Measurements from ENCODE around the gene NOS1. TPM values are rescaled to one million over a fixed set of nuclear protein-coding genes. Genes with fewer than 3 reads are reported as not detected.

The NOS1 gene
- total RNA-seq, 1 donor from 2014 or later: 0.07 TPM

DNA sequence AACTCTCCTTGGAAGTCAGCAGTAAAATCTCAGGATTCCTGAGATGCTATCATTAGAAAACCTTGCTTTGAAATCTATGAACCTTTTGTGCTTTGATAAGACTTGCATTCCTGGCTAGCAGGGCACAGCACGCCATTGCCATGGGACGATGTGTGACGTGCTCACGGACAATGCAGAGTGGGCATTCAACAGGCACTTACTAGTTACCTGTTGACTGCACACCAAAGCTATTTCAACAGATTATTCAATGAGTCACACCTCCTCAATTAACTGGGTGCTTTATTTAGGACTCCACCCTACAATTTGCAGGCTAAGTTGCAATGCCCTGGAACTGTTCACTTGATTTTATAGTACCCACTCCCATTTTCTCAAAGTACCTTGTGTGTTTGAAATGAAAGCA is 11.3 kb downstream of the NOS1 start:
- DNase-seq (ENCODE audit: low read depth, low spot score): no peak
- H3K9me3 Mint-ChIP-seq: no peaks in the 10 kb centered on the region
- H3K4me1 Mint-ChIP-seq: no peaks in the 10 kb centered on the region
- no peak for TF ChIP-seq CTCF (conservative IDR thresholded peaks at IDR 0.05)
- H3K27me3 Mint-ChIP-seq (ENCODE audit: low read depth): peaks cover 58% of the 10 kb centered on the region
- no peak overlapping the region for H3K27ac Mint-ChIP-seq (ENCODE audit: unreplicated experiment)
- no peaks in the 10 kb centered on the region for H3K36me3 Mint-ChIP-seq (ENCODE audit: low read depth)
- no peak overlapping the region for H3K4me3 Mint-ChIP-seq

GRCh38 chr12:117347588-117347987 is 13.8 kb downstream of the NOS1 start:
- no peak for TF ChIP-seq CTCF (conservative IDR thresholded peaks at IDR 0.05)
- no peaks in the 10 kb centered on the region for H3K36me3 Mint-ChIP-seq (ENCODE audit: low read depth)
- H3K27me3 Mint-ChIP-seq (ENCODE audit: low read depth): peaks cover 43% of the 10 kb centered on the region
- H3K27ac Mint-ChIP-seq (ENCODE audit: unreplicated experiment): no peak overlapping the region
- H3K9me3 Mint-ChIP-seq: no peaks in the 10 kb centered on the region
- no peak overlapping the region for H3K4me3 Mint-ChIP-seq
- DNase-seq (ENCODE audit: low read depth, low spot score): no peak
- no peaks in the 10 kb centered on the region for H3K4me1 Mint-ChIP-seq

- DNase-seq (ENCODE audit: low read depth, low spot score): no peak
- H3K27ac Mint-ChIP-seq (ENCODE audit: unreplicated experiment): no peak overlapping the region
- H3K36me3 Mint-ChIP-seq (ENCODE audit: low read depth): no peaks in the 10 kb centered on the region
- no peak overlapping the region for H3K4me3 Mint-ChIP-seq
- H3K4me1 Mint-ChIP-seq: no peaks in the 10 kb centered on the region
- TF ChIP-seq CTCF (conservative IDR thresholded peaks at IDR 0.05): no peak
- no peaks in the 10 kb centered on the region for H3K9me3 Mint-ChIP-seq
- peaks cover 31% of the 10 kb centered on the region for H3K27me3 Mint-ChIP-seq (ENCODE audit: low read depth)
Measured at GRCh38 chr12:117344716-117345115, 16.7 kb downstream of the NOS1 start.

DNA sequence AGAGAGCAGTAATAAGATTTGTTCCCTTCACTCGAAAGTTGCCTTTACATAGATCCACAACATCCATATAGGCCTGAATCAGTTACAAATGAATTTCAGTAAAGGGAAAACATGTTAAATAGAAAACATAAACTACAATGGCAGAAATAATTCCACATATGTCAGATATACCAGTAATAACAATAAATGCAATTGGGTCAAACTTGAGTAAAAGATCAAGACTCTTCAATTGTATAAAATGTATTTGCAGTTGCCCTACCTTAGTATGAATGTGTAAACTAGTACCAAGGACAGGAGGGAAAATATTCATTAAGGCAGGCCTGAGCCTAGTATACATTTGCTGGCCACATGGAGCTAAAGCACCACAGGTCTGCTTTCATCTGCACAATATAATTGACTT is 17.6 kb downstream of the NOS1 start:
- Mint-ChIP-seq H3K27me3 (ENCODE audit: low read depth) (peaks cover 31% of the 10 kb centered on the region), H3K27ac (ENCODE audit: unreplicated experiment) (no peak overlapping the region), H3K4me3 (no peak overlapping the region), H3K4me1 (no peaks in the 10 kb centered on the region), H3K36me3 (ENCODE audit: low read depth) (no peaks in the 10 kb centered on the region), H3K9me3 (no peaks in the 10 kb centered on the region)
- TF ChIP-seq CTCF (conservative IDR thresholded peaks at IDR 0.05): no peak
- no peak for DNase-seq (ENCODE audit: low read depth, low spot score)

- H3K4me1 Mint-ChIP-seq: no peaks in the 10 kb centered on the region
Measured at GRCh38 chr12:117343296-117343695, 18.1 kb downstream of the NOS1 start.

More at GRCh38 chr12:117343296-117343695, 18.1 kb downstream of the NOS1 start:
- Mint-ChIP-seq H3K27me3 (ENCODE audit: low read depth) (peaks cover 29% of the 10 kb centered on the region), H3K9me3 (no peaks in the 10 kb centered on the region), H3K27ac (ENCODE audit: unreplicated experiment) (no peak overlapping the region), H3K36me3 (ENCODE audit: low read depth) (no peaks in the 10 kb centered on the region), H3K4me3 (no peak overlapping the region)
- no peak for TF ChIP-seq CTCF (conservative IDR thresholded peaks at IDR 0.05)
- DNase-seq (ENCODE audit: low read depth, low spot score): no peak
